Mucosa of gallbladder (tissue), 1 donor: Measurements from ENCODE around the gene PDF. TPM values are rescaled to one million over a fixed set of nuclear protein-coding genes. Genes with fewer than 3 reads are reported as not detected.

Experiments used
- DNase-seq: peaks from one replicate; pipeline ENCODE4 v3.0.0-alpha.2; 2020; ENCODE audit warnings: low spot score
- total RNA-seq: library from RNA; stranded (reverse); gene quantifications from one replicate; pipeline ENCODE4 v1.2.1, GENCODE V29; 2021
- donor health status: DM: no; HTN: no; CAD: no.

Gene PDF
- total RNA-seq, 1 donor from 2014 or later, result 13.8 TPM

DNA sequence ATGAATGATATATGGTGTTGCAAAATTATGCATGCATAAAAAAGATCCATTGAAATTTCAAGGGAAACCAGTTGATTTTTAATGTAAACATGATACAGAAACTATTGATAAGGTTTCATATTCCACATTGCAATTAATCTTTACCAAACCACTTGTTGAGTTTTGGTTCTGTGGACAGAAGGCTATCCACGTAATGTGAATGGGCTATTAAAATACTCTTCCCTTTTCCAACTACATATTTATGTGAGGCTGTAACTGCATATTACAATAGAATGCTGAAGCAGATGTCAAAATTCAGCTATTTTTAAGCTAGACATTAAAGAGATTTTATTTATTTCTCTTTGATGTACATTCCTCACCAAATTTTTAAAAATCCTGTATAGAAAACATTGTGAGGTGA, 53.0 kb downstream of the PDF start:
- no peak for DNase-seq

Other genes with a start within 250 kb of the PDF start
- 1.2 TPM for gene HAS3, start 224.9 kb downstream of the PDF start, total RNA-seq
- 98.0 TPM for gene CHTF8, start 198.0 kb downstream of the PDF start, total RNA-seq
- 26.0 TPM for gene UTP4, start 197.9 kb downstream of the PDF start, total RNA-seq
- 43.8 TPM for gene SNTB2, start 143.4 kb downstream of the PDF start, total RNA-seq
- gene VPS4A, start 19.2 kb downstream of the PDF start, total RNA-seq, result 29.8 TPM
- 42.7 TPM for gene COG8, start 9.0 kb upstream of the PDF start, total RNA-seq
- 14.7 TPM for gene NIP7, start 9.2 kb upstream of the PDF start, total RNA-seq
- 1.0 TPM for gene TMED6, start 21.2 kb upstream of the PDF start, total RNA-seq
- 28.6 TPM for gene TERF2, start 55.4 kb upstream of the PDF start, total RNA-seq
- 84.7 TPM for gene CYB5B, start 94.0 kb upstream of the PDF start, total RNA-seq
- 31.4 TPM for gene NFAT5, start 235.4 kb upstream of the PDF start, total RNA-seq